Fibroblast of lung (primary cell): ENCODE data around the gene EYS. TPM values are rescaled to one million over a fixed set of nuclear protein-coding genes. Genes with fewer than 3 reads are reported as not detected.
"Not testable (repeated sequence)": the region's sequence is repeated elsewhere in the genome, so short reads cannot be mapped to it uniquely, and the experiment has no call there.

Source experiments
- DNase-seq, 2 donors: peaks; one replicate each; pipeline versions ENCODE4 v3.0.0 to v3.0.0-alpha.2; 2010; ENCODE audit warnings: low read depth in 2 of 2
- H2AFZ ChIP-seq: 2 replicates; pipeline ENCODE4 v1.5.1; 2012; ENCODE audit warnings: low read length, control low read depth, inconsistent platforms
- H3K27ac ChIP-seq: 2 replicates; pipeline ENCODE4 v1.5.1; 2011; ENCODE audit warnings: low read length, control low read depth; ENCODE audit not compliant: insufficient read depth
- H3K27me3 ChIP-seq: 2 replicates; pipeline ENCODE4 v1.5.1; 2011; ENCODE audit warnings: mild to moderate bottlenecking, low read length; ENCODE audit not compliant: control insufficient read depth, insufficient read depth
- H3K36me3 ChIP-seq: 2 replicates; pipeline ENCODE4 v1.5.1; 2011; ENCODE audit warnings: low read length; ENCODE audit not compliant: control insufficient read depth, insufficient read depth
- H3K4me1 ChIP-seq: 2 replicates; pipeline ENCODE4 v1.5.1; 2011; ENCODE audit warnings: low read length; ENCODE audit not compliant: control insufficient read depth, insufficient read depth; ENCODE audit errors: extremely low read depth
- H3K4me2 ChIP-seq: 2 replicates; pipeline ENCODE4 v1.5.1; 2011; ENCODE audit warnings: low read length, control low read depth; ENCODE audit not compliant: insufficient read depth; ENCODE audit errors: extremely low read depth
- H3K4me3 ChIP-seq, 4 experiments: fragments of 200-600 bp in 1 of 4; sonication (generic) in 1 of 4; replicated peaks in 1 of 4; 2 replicates each; pipeline ENCODE4 v1.5.1; 2011 to 2016; ENCODE audit warnings: low read length in 4 of 4, low read depth in 3 of 4, mild to moderate bottlenecking in 3 of 4, control low read depth in 2 of 4, inconsistent platforms in 1 of 4, mixed read lengths in 1 of 4; ENCODE audit not compliant: insufficient read depth in 1 of 4; ENCODE audit errors: control extremely low read depth in 1 of 4
- H3K79me2 ChIP-seq: 2 replicates; pipeline ENCODE4 v1.5.1; 2012; ENCODE audit warnings: mild to moderate bottlenecking, low read length, inconsistent platforms; ENCODE audit not compliant: control insufficient read depth, insufficient read depth
- H3K9ac ChIP-seq: 2 replicates; pipeline ENCODE4 v1.5.1; 2011; ENCODE audit warnings: mild to moderate bottlenecking, low read length, control low read depth; ENCODE audit not compliant: insufficient read depth
- H3K9me3 ChIP-seq: 2 replicates; pipeline ENCODE4 v1.5.1; 2012; ENCODE audit warnings: low read depth, low read length; ENCODE audit not compliant: control insufficient read depth, insufficient read depth
- H4K20me1 ChIP-seq: 2 replicates; pipeline ENCODE4 v1.5.1; 2011; ENCODE audit warnings: low read length; ENCODE audit not compliant: control insufficient read depth, insufficient read depth; ENCODE audit errors: extremely low read depth
- CTCF ChIP-seq, 2 donors: IDR thresholded peaks in 1 of 2; conservative IDR thresholded peaks in 1 of 2; 1 replicate in 1 of 2; 2 replicates in 1 of 2; pipeline ENCODE4 v1.5.1; 2011 to 2012; ENCODE audit warnings: low read length in 2 of 2, control low read depth in 1 of 2, inconsistent platforms in 1 of 2, low read depth in 1 of 2, mild to moderate bottlenecking in 1 of 2
- EZH2 ChIP-seq: IDR thresholded peaks from 2 replicates; pipeline ENCODE4 v1.5.1; 2012; ENCODE audit warnings: low read length, control low read depth, mild to moderate bottlenecking; ENCODE audit errors: missing control alignments
- polyA plus RNA-seq, 2 donors: library from polyadenylated mRNA; depleted of rRNA in 1 of 2; stranded (reverse) in 1 of 2; unstranded in 1 of 2; fragments of >200 nt; gene quantifications; 2 replicates each; pipeline ENCODE4 v1.2.1, GENCODE V29; 2011 to 2012; ENCODE audit warnings: missing spikeins in 1 of 2
- total RNA-seq: library from RNA; depleted of rRNA; stranded (reverse); fragments of >200 nt; gene quantifications from 2 replicates; pipeline ENCODE4 v1.2.1, GENCODE V29; 2014

The EYS gene
- total and polyA plus RNA-seq, 2 donors (not counting 1 experiment from before 2014, with no cell fraction given), result under 0.01 TPM; not detected in 1

- H2AFZ ChIP-seq, result no peak overlapping the region
- no peak for TF ChIP-seq EZH2
- no peak for TF ChIP-seq CTCF (conservative IDR thresholded peaks at IDR 0.05 in 1 of 2, IDR thresholded peaks at IDR 0.05 in 1 of 2; ENCODE audit: low read depth in 1 of 2, low read length in 2 of 2)
- no peak overlapping the region for H3K27ac ChIP-seq
- no peaks in the 10 kb centered on the region for H3K9me3 ChIP-seq
- no peak overlapping the region for H3K4me2 ChIP-seq
- DNase-seq, result peak in 1 of 2 donors; percentile 24
- H3K4me1 ChIP-seq, result no peaks in the 10 kb centered on the region
- H3K9ac ChIP-seq, result no peak overlapping the region
- no peaks in the 10 kb centered on the region for H3K36me3 ChIP-seq
- H3K79me2 ChIP-seq, result no peaks in the 10 kb centered on the region
- no peaks in the 10 kb centered on the region for H4K20me1 ChIP-seq
- no peaks in the 10 kb centered on the region for H3K27me3 ChIP-seq
- no peak overlapping the region for H3K4me3 ChIP-seq
Measured at GRCh38 chr6:63856271-63856670, 1850.8 kb downstream of the EYS start.

GRCh38 chr6:63844287-63844686 lies 1862.7 kb downstream of the EYS start:
- no peak overlapping the region for H3K4me3 ChIP-seq
- no peak overlapping the region for H3K4me2 ChIP-seq
- H3K27ac ChIP-seq, result no peak overlapping the region
- no peak for TF ChIP-seq CTCF (conservative IDR thresholded peaks at IDR 0.05 in 1 of 2, IDR thresholded peaks at IDR 0.05 in 1 of 2; ENCODE audit: low read depth in 1 of 2, low read length in 2 of 2)
- TF ChIP-seq EZH2, result no peak
- no peak overlapping the region for H3K9ac ChIP-seq
- no peak overlapping the region for H2AFZ ChIP-seq
- no peaks in the 10 kb centered on the region for H3K27me3 ChIP-seq
- H3K9me3 ChIP-seq, result no peaks in the 10 kb centered on the region
- no peaks in the 10 kb centered on the region for H4K20me1 ChIP-seq
- H3K36me3 ChIP-seq, result no peaks in the 10 kb centered on the region
- H3K79me2 ChIP-seq, result no peaks in the 10 kb centered on the region
- no peaks in the 10 kb centered on the region for H3K4me1 ChIP-seq
- peak; percentile 83 to 84 for DNase-seq

- Histone ChIP-seq H3K27me3 (no peaks in the 10 kb centered on the region), H3K9ac (no peak overlapping the region), H3K4me1 (no peaks in the 10 kb centered on the region), H3K4me2 (no peak overlapping the region), H3K36me3 (no peaks in the 10 kb centered on the region), H2AFZ (no peak overlapping the region), H4K20me1 (no peaks in the 10 kb centered on the region), H3K4me3 (no peak overlapping the region), H3K27ac (no peak overlapping the region), H3K79me2 (no peaks in the 10 kb centered on the region), H3K9me3 (no peaks in the 10 kb centered on the region)
- TF ChIP-seq CTCF (conservative IDR thresholded peaks at IDR 0.05 in 1 of 2, IDR thresholded peaks at IDR 0.05 in 1 of 2; ENCODE audit: low read depth in 1 of 2, low read length in 2 of 2) (no peak), EZH2 (no peak)
- peak; percentile 39 to 55 for DNase-seq
Measured at GRCh38 chr6:63839485-63839884, 1867.5 kb downstream of the EYS start.

DNA sequence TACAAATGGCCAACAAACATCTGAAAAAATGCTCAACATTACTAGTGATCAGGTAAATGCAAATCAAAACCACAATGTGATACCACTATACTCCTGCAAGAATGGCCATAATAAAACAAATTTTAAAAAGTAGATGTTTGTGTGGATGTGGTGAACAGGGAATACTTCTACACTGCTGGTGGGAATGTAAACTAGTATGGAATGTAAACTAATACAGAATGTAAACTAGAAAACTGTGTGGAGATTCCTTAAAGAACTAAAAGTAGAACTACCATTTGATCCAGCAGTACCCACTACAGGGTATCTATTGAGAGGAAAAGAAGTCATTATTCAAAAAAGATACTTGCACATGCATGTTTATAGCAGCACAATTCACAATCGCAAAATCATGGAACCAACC lies 1878.3 kb downstream of the EYS start:
- not testable (repeated sequence) for H4K20me1 ChIP-seq, H3K9ac ChIP-seq, H2AFZ ChIP-seq, H3K4me3 ChIP-seq, H3K27ac ChIP-seq, H3K79me2 ChIP-seq, H3K9me3 ChIP-seq, H3K4me2 ChIP-seq, H3K36me3 ChIP-seq, DNase-seq, H3K4me1 ChIP-seq, H3K27me3 ChIP-seq
